Measurements from ENCODE around the gene PATE1. TPM values are rescaled to one million over a fixed set of nuclear protein-coding genes. Genes with fewer than 3 reads are reported as not detected.

Gene PATE1
- total RNA-seq, 1 experiment from 2014 or later = not detected

DNA sequence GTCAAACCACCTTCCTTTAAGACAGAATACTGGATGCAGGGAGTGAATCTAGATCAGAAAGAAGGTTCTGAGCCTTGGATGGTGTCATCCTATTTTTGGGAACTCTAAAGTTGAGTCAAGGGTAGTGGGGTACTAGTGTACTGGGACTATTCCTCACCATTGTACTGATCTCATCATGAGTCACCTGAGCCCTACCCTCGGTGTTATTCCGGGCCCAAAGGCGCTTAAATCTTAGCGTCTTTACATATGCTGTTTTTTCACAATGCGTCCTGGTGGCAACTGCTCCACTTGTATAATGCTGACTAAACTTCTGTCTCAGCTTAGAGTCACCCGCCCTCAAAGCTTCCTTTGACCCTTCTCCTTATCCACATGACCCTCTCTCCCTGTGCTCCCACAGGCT is 25.3 kb upstream of the PATE1 start:
- Histone ChIP-seq H3K27me3 (ENCODE audit: insufficient read depth, low read depth) (peaks cover 61% of the 10 kb centered on the region), H3K9me3 (ENCODE audit: insufficient read depth, low read depth) (no peaks in the 10 kb centered on the region), H2AFZ (no peak overlapping the region), H3K36me3 (ENCODE audit: low read depth) (no peaks in the 10 kb centered on the region), H3K27ac (no peak overlapping the region), H3K4me1 (replicated peaks; ENCODE audit: insufficient read depth) (no peaks in the 10 kb centered on the region), H3F3A (ENCODE audit: insufficient read depth, low read depth) (no peaks in the 10 kb centered on the region), H3K4me2 (no peak overlapping the region), H3K79me2 (ENCODE audit: low read depth) (no peaks in the 10 kb centered on the region), H4K20me1 (ENCODE audit: insufficient read depth) (no peaks in the 10 kb centered on the region), H3K9me2 (ENCODE audit: insufficient read depth) (no peaks in the 10 kb centered on the region), H3K4me3 (no peak overlapping the region)
- ChIA-PET CTCF (no interaction called here), POLR2A (ENCODE audit: unreplicated experiment) (no interaction called here)
- DNase-seq = no peak
- no TSS peak for BruUV-seq (replicated peaks)
- intact Hi-C loops (cut with micrococcal nuclease; ENCODE audit: unreplicated experiment) = no loop called here
- TF ChIP-seq EZH2 (IDR thresholded peaks at IDR 0.05; ENCODE audit: low read depth) = no peak
- TF ChIP-seq, protein P1, sequence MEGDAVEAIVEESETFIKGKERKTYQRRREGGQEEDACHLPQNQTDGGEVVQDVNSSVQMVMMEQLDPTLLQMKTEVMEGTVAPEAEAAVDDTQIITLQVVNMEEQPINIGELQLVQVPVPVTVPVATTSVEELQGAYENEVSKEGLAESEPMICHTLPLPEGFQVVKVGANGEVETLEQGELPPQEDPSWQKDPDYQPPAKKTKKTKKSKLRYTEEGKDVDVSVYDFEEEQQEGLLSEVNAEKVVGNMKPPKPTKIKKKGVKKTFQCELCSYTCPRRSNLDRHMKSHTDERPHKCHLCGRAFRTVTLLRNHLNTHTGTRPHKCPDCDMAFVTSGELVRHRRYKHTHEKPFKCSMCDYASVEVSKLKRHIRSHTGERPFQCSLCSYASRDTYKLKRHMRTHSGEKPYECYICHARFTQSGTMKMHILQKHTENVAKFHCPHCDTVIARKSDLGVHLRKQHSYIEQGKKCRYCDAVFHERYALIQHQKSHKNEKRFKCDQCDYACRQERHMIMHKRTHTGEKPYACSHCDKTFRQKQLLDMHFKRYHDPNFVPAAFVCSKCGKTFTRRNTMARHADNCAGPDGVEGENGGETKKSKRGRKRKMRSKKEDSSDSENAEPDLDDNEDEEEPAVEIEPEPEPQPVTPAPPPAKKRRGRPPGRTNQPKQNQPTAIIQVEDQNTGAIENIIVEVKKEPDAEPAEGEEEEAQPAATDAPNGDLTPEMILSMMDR (conservative IDR thresholded peaks at IDR 0.05) = no peak

DNA sequence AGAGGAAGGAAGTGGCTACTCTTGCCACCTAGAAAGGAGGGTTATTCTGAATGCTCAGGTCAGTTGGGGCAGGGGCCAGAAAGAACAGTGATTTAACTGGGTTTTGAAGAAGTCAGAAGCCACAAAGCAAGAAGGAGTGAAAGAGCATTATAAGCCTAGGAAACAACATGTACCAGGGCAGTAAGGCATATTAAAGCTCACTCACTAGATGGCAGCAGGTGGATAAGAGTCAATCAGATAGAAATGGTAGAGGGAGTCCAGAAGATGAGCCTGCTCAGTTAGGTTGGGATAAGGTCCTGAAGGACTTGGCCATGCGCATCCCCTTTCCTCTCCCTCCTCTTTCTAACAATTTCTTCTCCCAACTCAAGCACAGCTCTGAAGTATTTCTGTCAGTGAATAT is 22.0 kb upstream of the PATE1 start:
- H4K20me1 ChIP-seq (ENCODE audit: insufficient read depth) = no peaks in the 10 kb centered on the region
- no peaks in the 10 kb centered on the region for H3K79me2 ChIP-seq (ENCODE audit: low read depth)
- H3K4me2 ChIP-seq = no peak overlapping the region
- no peak overlapping the region for H3K27ac ChIP-seq
- H3K9me2 ChIP-seq (ENCODE audit: insufficient read depth) = no peaks in the 10 kb centered on the region
- H3K27me3 ChIP-seq (ENCODE audit: insufficient read depth, low read depth) = peaks cover 43% of the 10 kb centered on the region
- ChIA-PET POLR2A (ENCODE audit: unreplicated experiment) (no interaction called here), CTCF (no interaction called here)
- no peak for DNase-seq
- no TSS peak for BruUV-seq (replicated peaks)
- no peak overlapping the region for H3K4me3 ChIP-seq
- TF ChIP-seq, protein P1 (conservative IDR thresholded peaks at IDR 0.05) = no peak
- no peak for TF ChIP-seq EZH2 (IDR thresholded peaks at IDR 0.05; ENCODE audit: low read depth)
- no peak overlapping the region for H2AFZ ChIP-seq
- H3F3A ChIP-seq (ENCODE audit: insufficient read depth, low read depth) = no peaks in the 10 kb centered on the region
- H3K4me1 ChIP-seq (replicated peaks; ENCODE audit: insufficient read depth) = no peaks in the 10 kb centered on the region
- intact Hi-C loops (cut with micrococcal nuclease; ENCODE audit: unreplicated experiment) = no loop called here
- no peaks in the 10 kb centered on the region for H3K36me3 ChIP-seq (ENCODE audit: low read depth)
- H3K9me3 ChIP-seq (ENCODE audit: insufficient read depth, low read depth) = no peaks in the 10 kb centered on the region

DNA sequence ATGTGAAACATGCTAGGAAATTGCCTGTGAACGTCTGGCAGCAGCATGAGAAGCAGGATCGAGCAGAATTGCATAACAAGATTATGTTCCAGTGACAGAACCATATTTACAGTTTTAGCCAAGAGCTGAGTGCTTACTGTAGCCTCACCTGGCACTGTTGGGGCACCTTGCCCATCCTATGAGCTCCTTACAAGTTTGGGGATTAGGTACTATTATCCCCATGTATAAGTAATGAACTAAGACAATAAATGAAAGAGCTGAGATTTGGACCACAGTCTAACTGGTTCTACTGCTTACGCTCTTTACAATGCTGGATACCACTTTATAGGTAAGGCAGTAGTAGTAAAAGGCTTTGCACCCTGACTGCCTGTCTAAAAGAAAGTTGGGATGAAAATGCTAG is 17.1 kb upstream of the PATE1 start:
- Histone ChIP-seq H2AFZ (no peak overlapping the region), H3K79me2 (ENCODE audit: low read depth) (no peaks in the 10 kb centered on the region), H3K4me1 (replicated peaks; ENCODE audit: insufficient read depth) (no peaks in the 10 kb centered on the region), H3K9me2 (ENCODE audit: insufficient read depth) (no peaks in the 10 kb centered on the region), H3F3A (ENCODE audit: insufficient read depth, low read depth) (no peaks in the 10 kb centered on the region), H3K4me3 (no peak overlapping the region), H3K27me3 (ENCODE audit: insufficient read depth, low read depth) (peaks cover 30% of the 10 kb centered on the region), H3K36me3 (ENCODE audit: low read depth) (no peaks in the 10 kb centered on the region), H3K4me2 (no peak overlapping the region), H3K27ac (no peak overlapping the region), H4K20me1 (ENCODE audit: insufficient read depth) (no peaks in the 10 kb centered on the region), H3K9me3 (ENCODE audit: insufficient read depth, low read depth) (no peaks in the 10 kb centered on the region)
- TF ChIP-seq, protein P1 (conservative IDR thresholded peaks at IDR 0.05) = no peak
- TF ChIP-seq EZH2 (IDR thresholded peaks at IDR 0.05; ENCODE audit: low read depth) = no peak
- no TSS peak for BruUV-seq (replicated peaks)
- CTCF ChIA-PET = no interaction called here
- POLR2A ChIA-PET (ENCODE audit: unreplicated experiment) = interaction anchor here (0.6 kb wide), 1 partner anchor 37 kb away, joined by 11 read pairs; no protein-coding TSS in a partner anchor
- no peak for DNase-seq
- intact Hi-C loops (cut with micrococcal nuclease; ENCODE audit: unreplicated experiment) = no loop called here
